GM12865 (cell line): ENCODE results near the gene ITPR1.

Source experiments
- DNase-seq: peaks from one replicate; pipeline ENCODE4 v3.0.0; 2010; ENCODE audit warnings: low read depth
- H3K4me3 ChIP-seq: 2 replicates; pipeline ENCODE4 v1.5.1; 2011; ENCODE audit warnings: mild to moderate bottlenecking, low read depth, low read length, control low read depth
- CTCF ChIP-seq: IDR thresholded peaks from 2 replicates; pipeline ENCODE4 v1.5.1; 2011; ENCODE audit warnings: low read length, control low read depth, low read depth, inconsistent platforms; ENCODE audit not compliant: insufficient read depth; ENCODE audit errors: missing control alignments

Gene ITPR1

GRCh38 chr3:4837374-4837930 lies 344.3 kb downstream of the ITPR1 start:
- no peak for DNase-seq
- no peak overlapping the region for H3K4me3 ChIP-seq
- TF ChIP-seq CTCF: no peak

GRCh38 chr3:4838621-4839022 lies 345.5 kb downstream of the ITPR1 start:
- peak; percentile 78 for DNase-seq
- no peak for TF ChIP-seq CTCF
- no peak overlapping the region for H3K4me3 ChIP-seq

GRCh38 chr3:4839278-4839677 lies 346.1 kb downstream of the ITPR1 start:
- no peak for DNase-seq
- H3K4me3 ChIP-seq: no peak overlapping the region
- no peak for TF ChIP-seq CTCF

GRCh38 chr3:4841225-4841624 lies 348.1 kb downstream of the ITPR1 start:
- DNase-seq: no peak
- no peak for TF ChIP-seq CTCF
- no peak overlapping the region for H3K4me3 ChIP-seq

GRCh38 chr3:4841776-4842440 lies 348.8 kb downstream of the ITPR1 start:
- TF ChIP-seq CTCF: no peak
- no peak overlapping the region for H3K4me3 ChIP-seq
- DNase-seq: no peak

- no peak overlapping the region for H3K4me3 ChIP-seq
- no peak for TF ChIP-seq CTCF
- DNase-seq: no peak
Observed at GRCh38 chr3:4843619-4844018, 350.5 kb downstream of the ITPR1 start.

- no peak overlapping the region for H3K4me3 ChIP-seq
- DNase-seq: peak; percentile 87
- TF ChIP-seq CTCF: no peak
Observed at GRCh38 chr3:4845882-4846281, 352.7 kb downstream of the ITPR1 start.
